BLaER1 (cell line): ENCODE measurements around the gene ERP44.
"Not testable (repeated sequence)": the region's sequence is repeated elsewhere in the genome, so short reads cannot be mapped to it uniquely, and the experiment has no call there.

Experiments used
- H3K27ac ChIP-seq: shearing (Covaris generic); formaldehyde crosslinking; 2 replicates; pipeline ENCODE4 v1.8.1; 2022
- H3K27me3 ChIP-seq: shearing (Covaris generic); formaldehyde crosslinking; 2 replicates; pipeline ENCODE4 v1.8.1; 2022
- H3K36me3 ChIP-seq: shearing (Covaris generic); formaldehyde crosslinking; 2 replicates; pipeline ENCODE4 v1.8.1; 2022
- H3K4me1 ChIP-seq: shearing (Covaris generic); formaldehyde crosslinking; 2 replicates; pipeline ENCODE4 v1.8.1; 2022
- H3K4me2 ChIP-seq: shearing (Covaris generic); formaldehyde crosslinking; 2 replicates; pipeline ENCODE4 v1.8.1; 2022
- H3K4me3 ChIP-seq: shearing (Covaris generic); formaldehyde crosslinking; 2 replicates; pipeline ENCODE4 v1.8.1; 2022
- H3K9ac ChIP-seq: shearing (Covaris generic); formaldehyde crosslinking; 2 replicates; pipeline ENCODE4 v1.8.1; 2022
- H3K9me3 ChIP-seq: shearing (Covaris generic); formaldehyde crosslinking; 2 replicates; pipeline ENCODE4 v1.8.1; 2022
- H4K20me1 ChIP-seq: shearing (Covaris generic); formaldehyde crosslinking; 2 replicates; pipeline ENCODE4 v1.8.1; 2022
- Cebpa-rat ChIP-seq: shearing (Covaris generic); IDR thresholded peaks from 2 replicates; pipeline ENCODE4 v1.8.1; 2022

The ERP44 gene

DNA sequence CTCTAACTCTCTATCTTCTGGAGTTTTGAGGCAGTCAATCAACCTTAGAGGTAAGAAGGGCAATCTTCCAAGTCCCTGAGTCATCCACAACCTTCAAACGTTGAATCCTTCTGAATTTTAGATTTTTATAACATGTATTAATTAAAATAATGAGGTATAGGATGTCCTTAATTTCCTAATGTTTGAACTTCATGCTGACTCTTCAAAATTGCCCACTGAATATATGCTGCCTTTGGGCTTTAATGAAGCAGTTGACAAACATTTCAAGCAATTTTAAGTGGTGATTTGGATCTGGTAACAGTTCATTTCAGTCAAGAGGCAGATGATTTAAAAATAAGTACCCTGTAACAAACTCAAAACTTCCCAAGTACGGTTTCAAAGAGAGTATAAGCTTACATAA lies 26.0 kb downstream of the ERP44 start:
- Histone ChIP-seq H4K20me1 (peaks cover 31% of the 10 kb centered on the region; the same call in 1 of the 2 replicates), H3K36me3 (peaks cover 34% of the 10 kb centered on the region), H3K9me3 (peaks cover 24% of the 10 kb centered on the region), H3K4me2 (no peak overlapping the region), H3K4me3 (no peak overlapping the region), H3K27me3 (no peaks in the 10 kb centered on the region), H3K9ac (no peak overlapping the region), H3K4me1 (no peaks in the 10 kb centered on the region), H3K27ac (no peak overlapping the region)
- no peak for TF ChIP-seq Cebpa-rat

GRCh38 chr9:100071271-100071670 lies 27.5 kb downstream of the ERP44 start:
- no peak for TF ChIP-seq Cebpa-rat
- Histone ChIP-seq H3K4me2 (no peak overlapping the region), H3K9ac (no peak overlapping the region), H3K27me3 (no peaks in the 10 kb centered on the region), H3K27ac (no peak overlapping the region), H4K20me1 (peaks cover 28% of the 10 kb centered on the region), H3K9me3 (peaks cover 10% of the 10 kb centered on the region; the same call in 1 of the 2 replicates), H3K4me3 (no peak overlapping the region), H3K36me3 (peaks cover 19% of the 10 kb centered on the region; the same call in 1 of the 2 replicates), H3K4me1 (peaks cover 9% of the 10 kb centered on the region)

DNA sequence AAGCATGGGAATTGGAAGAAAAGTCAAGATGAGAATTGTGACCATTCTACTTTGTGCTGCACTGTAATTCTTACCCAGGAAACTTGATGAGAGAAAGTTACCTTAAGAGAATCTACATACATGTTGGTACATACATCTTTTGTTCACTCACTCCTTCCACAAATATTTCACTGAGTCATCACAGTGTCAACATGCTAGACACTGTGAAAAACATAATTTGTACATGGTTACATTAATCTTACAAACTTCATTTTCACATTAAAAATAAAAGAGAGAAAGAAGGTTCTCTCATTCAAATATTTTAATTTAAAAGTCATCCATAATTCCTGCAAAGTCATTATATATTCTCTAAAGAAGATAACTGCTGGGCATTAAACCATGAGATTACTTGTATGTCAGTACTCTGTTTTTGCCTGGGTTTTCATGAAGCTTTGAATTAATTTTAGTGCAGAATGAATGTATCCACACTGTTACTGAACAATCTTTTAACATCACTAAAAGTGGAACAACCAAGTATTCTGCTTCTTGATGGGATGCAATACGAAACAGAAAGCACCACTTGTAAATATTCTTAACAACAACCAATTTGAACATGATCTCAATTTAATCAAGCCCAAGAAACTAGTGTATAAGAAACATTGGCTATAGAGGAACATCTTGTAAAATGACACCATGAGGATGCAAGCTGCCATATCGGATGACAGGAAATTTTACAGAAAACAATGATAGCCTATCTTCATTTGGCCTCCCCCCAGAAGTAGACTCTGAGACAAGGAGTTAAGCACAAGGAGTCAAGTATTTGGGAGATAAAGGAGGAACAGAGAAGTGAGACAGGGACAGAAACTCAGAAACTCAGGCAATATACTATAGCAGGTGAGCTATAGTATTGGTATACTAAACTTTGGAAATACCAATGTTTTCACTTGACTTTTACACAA lies 28.4 kb downstream of the ERP44 start:
- no peak for TF ChIP-seq Cebpa-rat
- no peak overlapping the region for H3K4me3 ChIP-seq
- H3K27ac ChIP-seq: no peak overlapping the region

GRCh38 chr9:100069068-100069467 lies 29.7 kb downstream of the ERP44 start:
- not testable (repeated sequence) for H3K4me3 ChIP-seq, H3K4me2 ChIP-seq, H3K36me3 ChIP-seq, H3K27ac ChIP-seq, H3K9ac ChIP-seq, H3K27me3 ChIP-seq, H3K9me3 ChIP-seq
- Histone ChIP-seq H4K20me1 (peaks cover 30% of the 10 kb centered on the region), H3K4me1 (peaks cover 15% of the 10 kb centered on the region)

More for the DNA sequence above, 28.4 kb downstream of the ERP44 start:
- Histone ChIP-seq H4K20me1 (peaks cover 32% of the 10 kb centered on the region), H3K9ac (no peak overlapping the region), H3K9me3 (peaks cover 10% of the 10 kb centered on the region; the same call in 1 of the 2 replicates), H3K27me3 (no peaks in the 10 kb centered on the region), H3K4me2 (no peak overlapping the region), H3K4me1 (peaks cover 15% of the 10 kb centered on the region), H3K36me3 (peaks cover 10% of the 10 kb centered on the region; the same call in 1 of the 2 replicates)

DNA sequence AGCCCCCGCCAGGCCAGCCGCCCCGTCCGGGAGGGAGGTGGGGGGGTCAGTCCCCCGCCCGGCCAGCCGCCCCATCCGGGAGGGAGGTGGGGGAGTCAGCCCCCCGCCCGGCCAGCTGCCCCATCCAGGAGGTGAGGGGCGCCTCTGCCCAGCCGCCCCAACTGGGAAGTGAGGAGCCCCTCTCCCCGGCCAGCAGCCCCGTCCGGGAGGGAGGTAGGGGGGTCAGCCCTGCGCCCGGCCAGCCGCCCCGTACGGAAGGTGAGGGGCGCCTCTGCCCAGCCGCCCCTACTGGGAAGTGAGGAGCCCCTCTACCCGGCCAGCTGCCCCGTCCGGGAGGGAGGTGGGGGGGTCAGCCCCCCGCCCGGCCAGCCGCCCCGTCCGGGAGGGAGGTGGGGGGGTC lies 30.8 kb downstream of the ERP44 start:
- H3K4me2 ChIP-seq, H3K9me3 ChIP-seq, H3K9ac ChIP-seq, H3K27ac ChIP-seq, H3K36me3 ChIP-seq, H3K27me3 ChIP-seq, H3K4me3 ChIP-seq: not testable (repeated sequence)
- Histone ChIP-seq H4K20me1 (peaks cover 31% of the 10 kb centered on the region), H3K4me1 (peaks cover 20% of the 10 kb centered on the region)

GRCh38 chr9:100066539-100066938 lies 32.3 kb downstream of the ERP44 start:
- Histone ChIP-seq H3K9ac (no peak overlapping the region), H3K4me2 (peak overlapping the region; percentile 61), H3K27me3 (no peaks in the 10 kb centered on the region), H3K4me1 (peaks cover 23% of the 10 kb centered on the region), H3K4me3 (no peak overlapping the region), H3K27ac (no peak overlapping the region), H3K9me3 (peaks cover 10% of the 10 kb centered on the region; the same call in 1 of the 2 replicates), H3K36me3 (no peaks in the 10 kb centered on the region), H4K20me1 (peaks cover 37% of the 10 kb centered on the region)
- TF ChIP-seq Cebpa-rat: peak; percentile 73

GRCh38 chr9:100064872-100065581 lies 33.8 kb downstream of the ERP44 start:
- TF ChIP-seq Cebpa-rat: no peak; the same call in 1 of the 2 replicates
- Histone ChIP-seq H3K27ac (no peak overlapping the region), H4K20me1 (peaks cover 37% of the 10 kb centered on the region)

DNA sequence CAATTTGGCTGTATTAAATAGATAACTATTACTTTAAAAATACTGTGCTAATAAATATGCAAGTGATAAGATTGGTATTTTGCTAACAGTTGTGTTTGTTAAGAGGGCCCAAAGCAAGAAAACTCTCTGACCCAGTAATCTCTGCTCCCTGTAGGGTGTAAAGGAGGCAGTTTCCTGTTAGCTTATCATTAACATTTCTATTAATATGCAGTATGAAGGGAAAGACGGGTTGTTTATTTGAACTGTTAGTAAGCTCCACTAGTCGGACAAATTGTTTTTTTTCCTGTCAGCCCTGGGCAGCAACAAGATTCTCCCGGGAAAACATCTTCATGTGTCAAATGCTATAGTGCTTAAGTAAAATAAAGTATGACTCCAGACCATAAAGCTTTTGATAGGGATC lies 35.6 kb downstream of the ERP44 start:
- Histone ChIP-seq H3K9me3 (peaks cover 5% of the 10 kb centered on the region; the same call in 1 of the 2 replicates), H3K4me2 (peak overlapping the region; percentile 11; the same call in 1 of the 2 replicates), H4K20me1 (peaks cover 43% of the 10 kb centered on the region), H3K4me3 (no peak overlapping the region), H3K36me3 (peaks cover 7% of the 10 kb centered on the region), H3K4me1 (peaks cover 36% of the 10 kb centered on the region), H3K27ac (no peak overlapping the region), H3K27me3 (no peaks in the 10 kb centered on the region), H3K9ac (no peak overlapping the region)
- TF ChIP-seq Cebpa-rat: no peak

More at GRCh38 chr9:100064872-100065581, 33.8 kb downstream of the ERP44 start:
- Histone ChIP-seq H3K4me2 (no peak overlapping the region), H3K27me3 (no peaks in the 10 kb centered on the region), H3K4me3 (no peak overlapping the region), H3K36me3 (no peaks in the 10 kb centered on the region), H3K4me1 (peaks cover 23% of the 10 kb centered on the region), H3K9me3 (peaks cover 10% of the 10 kb centered on the region; the same call in 1 of the 2 replicates), H3K9ac (no peak overlapping the region)

DNA sequence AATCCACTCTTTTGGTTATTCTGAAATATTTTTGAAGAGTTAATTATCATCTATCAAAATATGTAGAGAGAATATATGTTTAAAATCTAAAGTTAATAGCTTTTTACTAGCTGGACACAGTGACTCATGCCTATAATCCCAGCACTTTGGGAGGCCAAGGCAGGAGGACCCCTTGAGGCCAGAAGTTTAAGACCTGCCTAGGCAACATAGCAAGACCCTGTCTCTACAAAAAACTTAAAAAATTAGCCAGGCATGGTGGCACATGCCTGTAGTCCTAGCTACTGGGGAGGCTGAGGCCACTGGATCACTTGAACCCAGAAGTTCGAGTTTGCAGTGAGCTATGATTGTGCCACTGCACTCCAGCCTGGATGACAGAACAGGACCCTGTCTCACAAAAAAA lies 36.1 kb downstream of the ERP44 start:
- not testable (repeated sequence) for H3K27ac ChIP-seq, H3K4me3 ChIP-seq, H3K9ac ChIP-seq, H3K27me3 ChIP-seq, H3K4me2 ChIP-seq, H3K9me3 ChIP-seq
- Histone ChIP-seq H4K20me1 (peaks cover 43% of the 10 kb centered on the region), H3K36me3 (peaks cover 11% of the 10 kb centered on the region), H3K4me1 (peaks cover 36% of the 10 kb centered on the region)
